NCI-H774 (cell line): Measurements from ENCODE around the gene RAET1G.
"Not testable (repeated sequence)": the region's sequence is repeated elsewhere in the genome, so short reads cannot be mapped to it uniquely, and the experiment has no call there.

Experiments
- DNase-seq: peaks from one replicate; lab custom pipeline; 2025; lab: John Stamatoyannopoulos, UW

Gene RAET1G

DNA sequence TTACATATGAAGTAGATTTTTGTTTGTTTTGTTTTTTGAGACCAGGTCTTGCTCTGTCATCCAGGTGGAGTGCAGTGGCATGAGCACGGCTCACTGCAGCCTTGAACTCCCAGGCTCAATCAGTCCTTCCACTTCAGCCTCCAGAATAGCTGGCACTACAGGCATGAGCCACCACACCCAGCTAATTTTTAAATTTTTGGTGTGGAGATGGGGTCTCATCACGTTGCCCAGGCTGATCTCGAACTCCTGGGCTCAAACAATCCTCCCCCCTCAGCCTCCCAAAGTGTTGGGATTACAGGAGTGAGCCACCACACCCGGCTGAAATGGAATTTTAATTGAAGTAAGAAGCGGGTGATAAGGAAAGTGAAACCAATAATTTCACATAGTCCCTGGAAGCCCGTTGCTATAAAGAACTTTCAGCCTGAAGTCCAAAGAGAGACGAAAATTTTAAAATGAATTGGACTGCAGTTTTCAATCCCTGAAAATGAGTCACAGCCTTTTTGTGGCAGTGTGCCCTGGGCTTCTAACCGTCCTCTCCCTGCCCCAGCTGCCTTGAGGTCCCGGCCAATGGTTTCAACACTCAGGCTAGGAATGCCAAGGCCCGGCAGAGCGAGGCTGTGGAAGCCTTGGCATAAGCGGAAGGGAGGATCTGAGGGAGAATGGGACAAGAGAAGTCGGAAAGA, 25.8 kb downstream of the RAET1G start:
- DNase-seq: no peak

DNA sequence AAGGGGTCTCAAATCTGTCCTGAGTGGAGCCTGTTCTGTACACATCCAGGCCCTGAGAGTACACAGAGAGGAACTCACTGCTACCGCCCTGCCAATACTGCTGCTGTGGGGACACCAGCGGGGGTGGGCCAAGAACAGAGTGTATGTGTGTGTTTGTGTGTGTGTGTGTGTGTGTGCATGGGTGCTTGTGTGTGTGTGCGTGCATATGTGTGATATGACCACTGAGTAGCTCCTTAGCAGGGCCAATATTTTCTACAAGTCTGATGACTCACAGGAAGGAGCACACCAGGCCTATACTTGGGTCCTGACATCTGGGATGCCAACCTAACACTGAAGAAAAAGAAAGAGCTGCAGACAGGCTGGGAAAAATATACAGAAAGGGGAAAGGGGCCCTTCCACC, 26.4 kb downstream of the RAET1G start:
- DNase-seq: no peak

DNA sequence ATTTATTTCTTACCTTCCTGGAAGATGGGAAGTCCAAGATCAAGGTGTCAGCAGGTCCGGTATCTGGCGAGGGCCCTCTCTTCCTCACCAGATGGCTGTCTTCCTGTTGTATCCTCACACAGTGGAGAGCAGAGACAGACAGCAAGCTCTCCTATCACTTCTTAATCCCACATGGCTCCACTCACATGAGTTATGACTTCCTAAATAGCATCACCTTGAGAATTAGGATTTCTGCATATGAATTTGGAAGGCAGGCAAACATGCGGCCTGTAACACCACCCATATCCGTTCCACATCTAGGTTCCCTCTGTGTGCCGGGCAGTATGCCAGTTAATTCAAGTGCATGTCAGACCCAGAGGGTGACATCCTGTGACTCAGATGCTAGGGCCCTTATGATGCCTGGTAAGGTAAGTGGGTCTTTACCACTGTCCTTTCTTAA, 27.1 kb downstream of the RAET1G start:
- no peak for DNase-seq

DNA sequence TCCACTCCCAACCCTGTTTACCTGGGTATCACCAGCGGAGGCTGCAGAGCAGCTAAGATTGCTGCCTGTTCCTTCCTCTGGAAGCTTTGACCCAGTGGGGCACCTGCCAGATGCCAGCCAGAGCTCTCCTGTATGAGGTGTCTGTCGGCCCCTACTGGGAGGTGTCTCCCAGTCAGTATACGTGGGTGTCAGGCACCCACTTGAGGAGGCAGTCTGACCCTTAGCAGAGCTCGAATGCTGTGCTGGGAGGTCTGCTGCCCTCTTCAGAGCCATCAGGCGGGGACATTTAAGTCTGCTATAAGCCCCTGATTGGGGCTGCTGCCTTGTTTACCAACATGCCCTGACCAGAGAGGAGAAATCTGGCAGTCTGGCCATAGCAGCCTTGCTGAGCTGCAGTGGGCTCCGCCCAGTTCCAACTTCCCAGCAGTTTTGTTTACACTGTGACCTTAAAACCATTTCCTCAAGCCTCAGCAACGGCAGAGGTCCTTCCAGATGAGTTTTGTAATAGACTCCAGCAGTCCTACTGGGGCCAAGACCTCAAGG, 27.8 kb downstream of the RAET1G start:
- DNase-seq: no peak

DNA sequence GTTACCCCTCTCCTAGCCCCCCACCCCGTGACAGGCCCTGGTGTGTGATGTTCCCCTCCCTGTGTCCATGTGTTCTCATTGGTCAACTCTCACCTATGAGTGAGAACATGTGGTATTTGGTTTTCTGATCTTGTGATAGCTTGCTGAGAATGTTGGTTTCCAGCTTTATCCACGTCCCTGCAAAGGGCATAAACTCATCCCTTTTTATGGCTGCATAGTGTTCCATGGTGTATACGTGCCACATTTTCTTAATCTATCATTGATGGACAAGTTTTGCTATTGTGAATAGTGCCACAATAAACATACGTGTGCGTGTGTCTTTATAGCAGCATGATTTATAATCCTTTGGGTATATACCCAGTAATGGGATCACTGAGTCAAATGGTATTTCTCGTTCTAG, 31.1 kb downstream of the RAET1G start:
- not testable (repeated sequence) for DNase-seq

DNA sequence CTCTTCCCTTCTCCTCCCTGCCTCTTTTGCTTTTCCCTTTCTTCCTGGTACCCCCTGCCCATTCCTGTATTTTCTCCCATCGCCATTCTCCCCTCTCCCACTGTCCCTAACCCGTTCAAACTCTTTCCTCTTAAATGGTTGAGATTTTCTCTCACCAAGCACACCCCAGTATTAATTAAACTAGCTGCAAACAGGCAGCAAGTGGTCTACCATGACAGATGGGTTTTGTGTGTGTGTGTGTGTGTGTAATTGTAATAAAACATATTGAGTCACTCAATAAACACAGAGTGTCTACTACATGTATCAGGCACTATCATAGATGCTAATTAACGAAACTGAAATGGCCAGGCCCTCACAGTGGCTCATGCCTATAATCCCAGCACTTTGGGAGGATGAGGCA, 31.7 kb downstream of the RAET1G start:
- no peak for DNase-seq

DNA sequence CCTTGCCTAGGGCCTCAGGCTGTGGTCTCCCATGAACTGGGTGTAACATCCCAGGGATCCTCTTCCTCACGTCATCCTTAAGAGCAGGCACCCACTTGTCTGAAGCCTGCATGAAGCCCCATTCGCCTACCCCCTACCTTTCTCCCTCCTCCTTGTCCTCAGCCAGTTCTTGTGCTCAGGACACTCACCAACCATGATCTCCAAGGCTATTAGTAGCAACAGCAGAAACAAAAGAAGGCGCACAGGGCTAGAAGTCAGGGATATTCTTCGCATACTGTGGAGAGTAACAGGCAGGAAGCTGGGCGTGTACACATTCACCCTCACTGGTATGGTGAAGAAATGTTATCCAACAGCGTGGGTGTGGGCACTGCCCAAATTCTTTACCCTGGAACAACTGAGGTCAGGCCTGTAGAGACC, 32.3 kb downstream of the RAET1G start:
- no peak for DNase-seq

DNA sequence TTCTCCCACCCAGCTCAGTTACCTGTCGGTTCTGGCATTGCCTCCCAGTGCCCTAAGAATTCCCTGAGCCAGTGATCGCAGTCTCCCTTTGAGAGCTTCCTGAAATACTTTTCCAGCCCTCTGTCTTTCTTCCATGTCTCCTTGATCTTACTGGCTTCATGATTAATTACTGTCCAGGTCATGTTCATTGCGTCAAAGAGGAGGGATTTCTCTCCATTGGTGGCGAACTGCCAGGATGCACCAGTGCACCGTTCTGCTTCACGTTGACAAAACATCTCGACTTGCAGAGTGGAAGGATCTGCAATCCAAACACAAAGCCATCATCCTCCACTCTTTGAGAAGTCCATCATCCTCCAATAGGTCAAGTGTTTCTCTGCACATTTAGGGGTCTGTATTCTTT, 33.6 kb downstream of the RAET1G start:
- DNase-seq: no peak

DNA sequence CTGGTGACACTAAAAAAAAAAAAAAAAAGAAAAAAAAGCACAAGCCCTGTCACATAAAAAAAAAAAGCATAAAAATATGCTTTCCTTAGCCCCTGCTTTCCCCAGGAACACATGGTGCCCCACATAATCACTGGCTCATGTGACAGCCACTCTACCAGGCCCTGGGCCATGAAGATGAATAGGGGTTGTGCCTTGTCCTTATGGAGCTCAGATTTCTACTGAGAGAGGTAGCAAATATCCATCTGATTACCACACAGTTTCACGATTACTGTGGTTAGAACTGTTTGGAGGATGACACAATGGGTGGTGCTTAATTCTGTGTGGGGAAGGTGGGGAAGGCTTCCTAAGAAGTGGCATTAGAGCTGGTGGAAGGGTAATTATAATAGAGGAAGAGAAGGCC, 34.3 kb downstream of the RAET1G start:
- DNase-seq: no peak

DNA sequence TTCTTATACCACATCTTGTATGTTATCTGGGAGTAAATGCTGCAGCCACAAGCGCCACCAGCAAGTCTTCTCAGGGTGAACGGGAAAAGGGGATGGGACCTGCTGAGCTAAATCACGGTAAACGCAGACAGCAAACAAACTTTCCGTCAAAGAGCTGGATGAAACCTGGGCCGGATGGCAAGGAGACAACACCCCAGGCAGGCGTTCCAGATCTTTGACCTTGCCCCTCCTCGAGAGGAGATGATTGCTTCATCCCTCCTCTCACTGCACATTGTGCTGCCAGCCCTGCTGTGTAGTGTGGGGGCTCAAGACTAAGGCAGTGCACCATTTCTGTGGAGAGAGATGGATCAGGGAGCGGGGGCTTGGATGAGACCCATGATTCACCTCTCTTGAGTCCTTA, 34.8 kb downstream of the RAET1G start:
- DNase-seq: no peak

DNA sequence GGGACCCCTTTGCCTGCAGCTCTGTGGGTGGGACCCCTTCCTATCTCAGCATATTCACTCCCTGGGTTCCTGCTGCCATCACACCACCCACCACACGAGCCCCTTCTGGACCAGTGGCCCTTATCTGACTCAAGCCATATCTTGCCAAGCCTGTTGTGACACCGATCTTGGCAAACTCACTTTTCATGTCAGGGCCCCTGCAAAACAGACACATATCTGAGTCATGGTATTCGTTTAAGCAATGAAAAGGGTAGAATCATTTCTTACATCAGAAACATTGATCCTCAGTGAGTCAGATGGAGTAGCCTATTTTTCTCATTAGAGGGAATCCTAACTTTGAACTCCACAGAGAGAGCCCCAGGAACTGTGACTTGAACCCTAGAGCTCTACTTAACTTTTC, 35.6 kb downstream of the RAET1G start:
- no peak for DNase-seq

DNA sequence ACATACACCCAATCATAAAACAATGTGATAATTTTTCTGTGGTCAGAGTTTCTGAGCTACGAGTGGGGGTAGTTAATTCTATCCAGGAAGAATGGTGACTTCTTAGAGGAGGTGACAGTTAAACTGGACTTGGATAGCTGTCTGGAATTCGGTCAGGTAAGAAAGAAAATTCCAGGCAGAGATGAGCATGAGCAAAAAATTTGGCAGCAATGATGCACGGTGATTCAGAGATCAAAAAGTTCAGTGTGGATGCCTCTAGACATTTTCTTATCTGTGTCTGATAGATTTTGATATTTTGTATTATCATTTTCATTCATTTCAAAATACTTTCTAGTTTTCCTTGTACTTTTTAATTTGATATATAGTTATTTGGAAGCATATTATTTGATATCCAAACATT, 37.0 kb downstream of the RAET1G start:
- DNase-seq: no peak

DNA sequence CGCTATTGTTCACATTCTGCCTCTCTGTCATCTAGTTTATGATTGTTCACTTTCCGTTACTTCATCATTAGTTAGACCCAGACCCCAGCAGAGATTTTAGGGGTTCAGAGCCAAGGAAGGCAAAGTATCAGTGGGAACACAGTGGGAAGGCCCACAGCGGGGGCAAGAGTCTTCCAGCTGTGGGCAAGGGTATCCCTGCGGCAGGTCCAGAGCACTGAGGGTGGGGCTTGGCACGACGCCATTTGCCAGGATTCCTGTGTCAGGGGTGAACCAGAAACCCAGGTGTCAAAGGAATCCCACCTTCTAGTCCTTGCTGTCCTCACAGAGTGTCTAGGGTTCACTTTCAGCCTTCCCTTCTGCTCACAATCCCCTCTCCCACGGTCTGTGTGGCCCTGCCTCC, 38.3 kb downstream of the RAET1G start:
- DNase-seq: no peak

DNA sequence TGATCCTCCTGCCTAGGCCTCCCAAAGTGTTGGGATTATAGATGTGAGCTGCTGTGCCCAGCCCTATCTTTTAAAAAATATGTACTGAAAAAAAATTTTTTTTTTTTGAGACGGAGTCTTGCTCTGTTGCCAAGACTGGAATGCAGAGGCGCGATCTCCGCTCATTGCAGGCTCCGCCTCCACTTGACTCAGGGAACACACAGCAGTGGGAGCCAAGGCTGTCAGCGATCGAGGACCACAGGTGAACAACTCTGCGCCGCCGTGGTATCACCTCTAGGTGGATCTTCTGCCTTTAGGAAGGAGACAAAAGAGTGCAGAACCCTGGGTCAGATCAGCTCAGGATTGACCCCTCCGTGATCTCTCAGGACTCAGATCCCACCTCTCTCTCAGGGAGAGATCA, 38.7 kb downstream of the RAET1G start:
- DNase-seq: peak; percentile 37

DNA sequence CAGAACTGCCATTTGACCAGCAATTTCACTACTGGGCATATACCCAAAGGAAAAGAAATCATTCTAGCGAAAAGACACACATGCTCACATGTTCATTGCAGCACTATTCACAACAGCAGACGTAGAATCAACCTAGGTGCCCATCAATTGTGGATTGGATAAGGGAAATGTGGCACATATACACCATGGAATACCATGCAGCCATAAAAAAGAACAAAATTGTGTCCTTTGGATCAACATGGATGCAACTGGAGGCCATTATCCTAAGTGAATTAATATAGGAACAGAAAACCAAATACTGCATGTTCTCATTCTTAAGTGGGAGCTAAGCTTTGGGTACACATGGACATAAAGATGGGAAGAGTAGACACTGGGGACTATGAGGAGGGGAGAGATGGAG, 41.1 kb downstream of the RAET1G start:
- no peak for DNase-seq

DNA sequence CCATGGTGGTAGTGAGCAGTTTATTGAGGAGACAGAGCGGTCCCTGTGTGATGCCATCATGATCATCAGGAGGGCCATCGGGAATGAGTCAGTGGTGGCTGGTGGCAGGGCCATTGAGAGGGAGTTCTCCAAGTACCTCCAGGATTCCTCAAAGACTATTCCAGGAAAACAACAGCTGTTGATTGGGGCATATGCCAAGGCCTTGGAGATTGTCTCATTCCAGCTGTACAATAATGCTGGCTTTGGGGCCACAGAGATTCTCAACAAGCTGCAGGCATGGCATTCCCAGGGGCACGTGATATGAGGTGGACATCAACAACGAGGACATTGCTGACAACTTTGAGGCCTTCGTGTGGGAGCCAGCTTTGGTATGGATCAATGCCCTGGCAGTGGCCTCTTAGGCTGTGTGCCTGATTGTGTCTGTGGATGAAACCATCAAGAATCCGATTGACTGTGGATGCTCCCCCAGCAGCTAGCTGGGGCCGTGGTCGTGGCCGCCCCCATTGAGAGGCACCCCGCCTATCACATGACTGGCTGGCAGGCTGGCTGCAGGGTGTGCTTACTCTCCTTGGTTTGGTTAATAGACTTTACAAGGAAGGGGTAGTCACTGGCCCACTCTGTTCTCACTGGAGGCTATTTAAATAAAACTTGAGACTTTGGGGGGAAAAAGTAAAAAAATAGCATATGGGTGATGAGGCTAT, 41.7 kb downstream of the RAET1G start:
- DNase-seq: no peak

DNA sequence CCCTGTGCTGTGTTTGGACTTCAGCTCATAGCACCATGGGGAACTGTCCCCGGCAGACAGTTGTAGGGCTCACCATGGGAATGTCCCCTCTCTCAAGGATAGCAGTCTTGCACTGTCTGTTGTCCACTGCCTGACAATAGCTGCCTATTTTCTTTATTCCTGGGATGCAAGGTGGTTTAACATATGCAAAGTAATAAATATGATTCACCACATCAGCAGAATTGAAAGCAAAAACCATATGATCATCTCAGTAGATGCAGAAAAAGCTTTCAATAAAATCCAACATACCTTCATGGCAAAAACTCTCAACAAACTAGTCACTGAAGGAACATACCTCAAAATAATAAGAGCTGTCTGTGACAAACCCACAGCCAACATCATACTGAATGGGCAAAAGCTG, 45.3 kb downstream of the RAET1G start:
- DNase-seq: no peak

DNA sequence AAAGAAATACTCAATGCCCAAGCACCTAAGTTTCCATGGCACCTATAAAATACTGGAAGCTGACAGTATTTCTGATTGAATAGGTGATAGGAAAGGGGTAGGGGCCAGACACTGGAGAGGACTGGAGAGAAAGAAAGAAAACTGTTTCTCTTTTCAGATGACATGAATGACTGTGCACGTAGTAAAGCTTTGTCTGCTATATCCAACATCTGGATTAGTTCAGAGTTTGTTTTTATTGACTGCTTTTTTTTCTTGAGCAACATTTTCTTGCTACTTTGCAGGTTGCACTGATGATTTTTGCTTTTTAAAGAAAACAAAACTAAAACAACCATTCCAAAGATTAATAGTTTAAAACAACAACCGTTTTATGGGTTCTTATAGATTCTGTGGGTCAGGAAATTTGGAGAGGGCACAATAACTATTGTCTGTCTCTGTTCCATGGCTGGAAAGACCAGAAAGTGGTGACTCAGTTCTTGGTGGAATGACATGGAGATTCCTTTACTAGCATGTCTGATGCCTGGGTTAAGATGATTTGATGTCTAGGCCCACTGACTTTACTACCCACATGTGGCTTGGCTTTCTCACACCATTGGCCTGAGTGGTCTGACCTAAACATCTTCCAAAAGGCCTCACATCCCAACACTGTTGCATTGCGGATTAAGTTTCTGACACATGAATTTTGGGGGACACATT, 46.5 kb downstream of the RAET1G start:
- no peak for DNase-seq

DNA sequence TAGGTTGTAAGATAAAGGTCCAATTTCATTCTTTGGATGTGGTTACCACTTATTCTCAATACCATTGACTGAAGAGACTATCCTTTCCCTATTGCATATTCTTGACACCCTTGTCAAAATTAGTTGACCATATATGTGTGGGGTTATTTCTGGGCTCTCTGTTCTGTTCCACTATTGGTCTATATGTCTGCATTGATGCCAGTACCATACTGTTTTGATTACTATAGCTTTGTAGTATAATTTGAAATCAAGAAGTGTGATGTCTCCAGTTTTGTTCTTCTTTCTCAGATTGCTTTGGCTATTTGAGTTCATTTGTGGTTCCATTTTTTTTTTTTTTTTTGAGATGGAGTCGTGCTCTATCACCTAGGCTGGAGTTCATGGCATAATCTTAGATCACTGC, 50.7 kb downstream of the RAET1G start:
- no peak for DNase-seq

DNA sequence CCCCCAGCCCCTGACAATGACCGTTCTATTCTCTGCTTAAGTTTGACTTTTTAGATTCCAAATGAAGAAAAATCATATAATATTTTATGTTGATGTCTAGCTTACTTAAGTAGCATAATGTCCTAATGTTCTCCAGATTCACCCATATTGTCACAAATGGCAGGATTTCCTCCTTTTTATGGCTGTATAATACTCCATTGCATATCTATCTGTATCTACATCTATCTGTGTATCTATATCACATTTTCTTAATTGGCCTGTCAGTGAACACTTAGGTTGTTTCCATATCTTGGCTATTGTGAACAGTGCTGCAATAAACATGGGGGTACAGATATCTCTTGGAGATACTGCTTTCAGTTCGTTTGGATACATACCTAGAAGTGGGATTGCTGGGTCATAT, 51.7 kb downstream of the RAET1G start:
- no peak for DNase-seq

DNA sequence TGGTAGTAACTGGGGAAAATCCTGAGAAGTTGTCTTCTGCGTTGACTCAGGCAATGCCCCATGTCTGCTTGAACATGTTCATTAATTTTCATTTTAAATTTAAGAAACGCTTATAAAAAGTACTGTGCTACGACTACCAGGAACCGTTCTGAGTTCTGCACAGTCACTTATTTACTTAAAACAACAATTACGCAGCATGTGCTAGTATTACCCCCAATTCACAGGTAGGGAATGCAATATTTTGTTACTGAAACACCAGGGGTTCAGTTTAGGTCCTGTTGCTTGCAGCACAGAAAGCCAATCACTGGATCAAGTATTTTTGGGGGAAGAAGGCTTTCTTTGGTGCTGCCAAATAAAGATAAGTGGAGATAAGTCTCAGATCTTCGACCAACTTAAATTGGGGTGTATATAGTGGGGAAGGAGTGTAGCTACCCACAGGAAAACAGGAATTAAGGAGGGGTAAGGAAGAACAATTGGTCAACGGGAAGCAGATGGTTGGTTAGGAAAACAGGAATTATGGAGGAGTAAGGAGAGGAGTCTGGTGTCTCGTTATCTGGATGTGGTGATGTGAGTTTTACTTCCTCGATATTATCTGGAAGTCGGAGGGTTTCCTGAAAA, 53.5 kb downstream of the RAET1G start:
- no peak for DNase-seq

DNA sequence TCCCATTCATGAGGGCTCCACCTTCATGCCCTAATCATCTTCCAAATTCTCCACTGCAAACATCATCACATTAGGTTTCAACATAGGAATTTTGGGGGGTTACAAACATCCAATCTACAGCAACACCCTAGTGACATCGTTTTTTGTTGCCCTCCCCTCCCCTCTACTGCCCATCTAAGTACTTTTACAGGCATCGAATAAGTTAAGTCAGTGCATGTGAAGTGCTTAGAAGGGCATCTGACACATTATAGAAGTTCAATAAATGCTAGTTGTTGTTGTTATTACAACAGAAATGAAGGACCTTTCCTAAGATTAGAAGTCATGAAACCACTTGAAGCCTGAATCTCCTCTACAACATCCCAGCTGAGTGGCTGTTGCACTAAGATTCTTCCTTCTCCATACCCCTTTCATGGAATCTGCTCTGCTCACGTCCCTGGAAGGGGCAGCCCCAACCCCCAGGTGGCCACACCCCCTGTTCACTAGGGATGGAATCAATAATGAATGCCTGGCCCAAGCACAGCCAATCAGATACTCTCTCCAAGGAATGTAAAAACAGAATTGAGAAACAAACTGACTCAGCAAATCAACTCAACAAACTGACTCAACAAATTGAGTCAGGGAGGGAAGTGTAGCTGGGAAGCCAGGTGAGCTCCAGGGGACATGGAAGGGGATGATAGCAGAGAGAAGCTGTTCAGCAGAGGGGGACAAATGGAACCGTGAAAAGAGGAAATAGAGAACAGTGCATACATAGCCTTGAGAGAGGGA, 54.9 kb downstream of the RAET1G start:
- no peak for DNase-seq
